Stimulated activated effector memory CD8-positive, alpha-beta T cell treated with anti-CD3 and anti-CD28 coated beads, Interleukin-12 subunit alpha, Interleukin-12 subunit beta, amount 100 ng/mL, for 72 hours (primary cell): ENCODE measurements around the gene ADORA2B.
"Not testable (repeated sequence)": the region's sequence is repeated elsewhere in the genome, so short reads cannot be mapped to it uniquely, and the experiment has no call there.

Experiments used
- ATAC-seq: fragments of 150-1000 bp; cut with Tn5 transposase; 2 replicates; pipeline ENCODE4 v1.10.0; 2021
- DNase-seq, 2 donors: peaks; one replicate each; pipeline ENCODE4 v3.0.0; 2021 to 2022; ENCODE audit warnings: low spot score in 2 of 2
- H3K27ac Mint-ChIP-seq: one replicate; pipeline ENCODE4 v1.8.0; 2022; ENCODE audit warnings: mild to moderate bottlenecking, mixed read lengths
- H3K36me3 Mint-ChIP-seq: one replicate; pipeline ENCODE4 v1.8.0; 2022; ENCODE audit warnings: mild to moderate bottlenecking, mixed read lengths
- H3K4me1 Mint-ChIP-seq: one replicate; pipeline ENCODE4 v1.8.0; 2022; ENCODE audit warnings: mixed read lengths
- H3K4me3 Mint-ChIP-seq: one replicate; pipeline ENCODE4 v1.8.0; 2022; ENCODE audit warnings: mild to moderate bottlenecking, mixed read lengths
- H3K9me3 Mint-ChIP-seq: one replicate; pipeline ENCODE4 v1.8.0; 2022; ENCODE audit warnings: mixed read lengths

The ADORA2B gene

DNA sequence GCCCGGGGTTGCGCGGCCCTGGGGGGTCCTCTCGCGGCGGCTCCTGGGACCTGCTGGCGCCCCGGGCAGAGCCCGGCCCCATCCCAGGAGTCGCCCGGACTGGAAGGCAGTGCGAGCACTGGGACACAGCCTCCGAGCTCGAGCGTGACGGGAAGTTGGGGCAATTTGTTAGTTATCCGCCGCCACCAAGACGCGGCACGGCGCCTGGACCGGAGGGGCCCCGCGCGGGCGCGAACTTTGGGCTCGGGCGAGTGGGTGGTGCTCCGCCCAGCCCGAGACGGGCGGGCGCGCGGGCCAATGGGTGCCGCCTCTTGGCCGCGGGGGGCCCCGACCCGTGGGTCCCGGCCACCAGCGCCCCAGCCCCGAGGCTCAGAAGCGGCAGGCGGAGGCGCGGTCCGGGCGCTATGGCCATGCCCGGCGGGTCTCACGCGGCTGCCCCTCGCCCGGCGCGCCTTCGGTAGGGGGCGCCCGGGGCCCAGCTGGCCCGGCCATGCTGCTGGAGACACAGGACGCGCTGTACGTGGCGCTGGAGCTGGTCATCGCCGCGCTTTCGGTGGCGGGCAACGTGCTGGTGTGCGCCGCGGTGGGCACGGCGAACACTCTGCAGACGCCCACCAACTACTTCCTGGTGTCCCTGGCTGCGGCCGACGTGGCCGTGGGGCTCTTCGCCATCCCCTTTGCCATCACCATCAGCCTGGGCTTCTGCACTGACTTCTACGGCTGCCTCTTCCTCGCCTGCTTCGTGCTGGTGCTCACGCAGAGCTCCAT, at the start of gene ADORA2B:
Gene ADORA2B, plus strand, starts transcription at position 372 of the 768 bp plus-strand sequence. Its CDS starts 119 bp downstream, at position 491.
- Mint-ChIP-seq H3K27ac (no peak within 1 kb of the TSS), H3K9me3 (no peaks in the 10 kb centered on the region), H3K36me3 (no peaks in the 10 kb centered on the region), H3K4me1 (peaks cover 17% of the 10 kb centered on the region), H3K4me3 (peak within 1 kb of the TSS; percentile 72)
- ATAC-seq (peak; percentile 81), DNase-seq (peak; percentile 54 to 70)

DNA sequence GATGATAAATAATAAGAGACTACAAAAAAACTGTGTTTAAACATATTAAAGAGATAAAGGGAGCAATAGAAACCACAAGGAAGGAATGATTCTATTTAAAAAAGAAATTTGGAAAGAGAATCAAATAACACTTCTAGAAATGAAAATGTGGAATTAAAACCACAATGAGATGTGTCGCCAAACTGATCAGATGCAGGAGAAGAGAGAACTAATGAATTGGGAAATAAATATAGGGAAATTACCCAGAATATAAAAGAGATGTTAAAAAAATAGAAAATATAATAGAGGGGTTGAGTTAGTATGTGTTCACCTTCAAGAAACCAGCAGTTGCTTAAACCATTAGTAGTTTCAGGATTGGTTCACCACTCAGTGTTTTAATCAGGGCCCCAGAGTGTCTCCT, 48.7 kb upstream of the ADORA2B start:
- no peak overlapping the region for H3K27ac Mint-ChIP-seq
- no peak for DNase-seq
- H3K4me3 Mint-ChIP-seq, result no peak overlapping the region
- H3K4me1 Mint-ChIP-seq, result peaks cover 16% of the 10 kb centered on the region
- no peak for ATAC-seq
- no peaks in the 10 kb centered on the region for H3K36me3 Mint-ChIP-seq
- H3K9me3 Mint-ChIP-seq, result peaks cover 6% of the 10 kb centered on the region

DNA sequence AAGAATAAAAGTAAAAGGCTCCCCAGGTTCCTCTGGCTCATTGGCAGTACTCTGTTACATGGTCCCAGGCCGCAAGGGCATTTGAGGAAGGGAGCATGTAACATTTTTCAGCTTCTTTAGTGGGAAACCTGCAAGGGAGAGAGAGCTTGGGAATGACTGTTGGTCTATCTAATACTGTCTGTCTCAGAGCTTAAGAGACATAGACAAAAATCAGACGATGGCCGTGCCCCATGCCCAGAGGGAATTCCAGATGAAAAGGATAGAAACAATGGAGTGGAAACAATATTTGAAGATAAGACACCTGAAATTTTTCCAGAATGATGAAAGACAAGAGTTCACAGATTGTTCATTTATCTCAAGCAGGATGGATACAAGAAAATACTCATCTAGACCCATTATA, 48.1 kb upstream of the ADORA2B start:
- Mint-ChIP-seq H3K4me3 (no peak overlapping the region), H3K27ac (no peak overlapping the region), H3K4me1 (peaks cover 16% of the 10 kb centered on the region), H3K36me3 (no peaks in the 10 kb centered on the region), H3K9me3 (peaks cover 6% of the 10 kb centered on the region)
- ATAC-seq, result no peak
- DNase-seq, result no peak

DNA sequence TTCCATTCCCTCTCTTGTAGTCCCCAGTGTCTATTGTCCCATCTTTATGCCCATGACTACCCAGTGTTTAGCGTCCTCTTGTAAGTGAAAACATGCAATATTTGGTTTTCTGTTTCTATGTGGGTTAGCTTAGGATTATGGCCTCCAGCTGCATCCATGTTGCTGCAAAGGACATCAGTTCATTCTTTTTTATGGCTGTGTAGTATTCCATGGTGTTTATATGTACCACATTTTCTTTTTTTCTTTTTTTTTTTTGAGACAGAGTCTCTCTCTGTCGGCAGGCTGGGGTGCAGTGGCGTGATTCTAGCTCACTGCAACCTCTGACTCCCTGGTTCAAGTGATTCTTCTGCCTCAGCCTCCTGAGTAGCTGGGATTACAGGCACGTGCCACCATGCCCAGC, 45.3 kb upstream of the ADORA2B start:
- not testable (repeated sequence) for H3K4me3 Mint-ChIP-seq, H3K9me3 Mint-ChIP-seq, DNase-seq, H3K27ac Mint-ChIP-seq, H3K36me3 Mint-ChIP-seq, ATAC-seq
- H3K4me1 Mint-ChIP-seq, result peaks cover 16% of the 10 kb centered on the region

DNA sequence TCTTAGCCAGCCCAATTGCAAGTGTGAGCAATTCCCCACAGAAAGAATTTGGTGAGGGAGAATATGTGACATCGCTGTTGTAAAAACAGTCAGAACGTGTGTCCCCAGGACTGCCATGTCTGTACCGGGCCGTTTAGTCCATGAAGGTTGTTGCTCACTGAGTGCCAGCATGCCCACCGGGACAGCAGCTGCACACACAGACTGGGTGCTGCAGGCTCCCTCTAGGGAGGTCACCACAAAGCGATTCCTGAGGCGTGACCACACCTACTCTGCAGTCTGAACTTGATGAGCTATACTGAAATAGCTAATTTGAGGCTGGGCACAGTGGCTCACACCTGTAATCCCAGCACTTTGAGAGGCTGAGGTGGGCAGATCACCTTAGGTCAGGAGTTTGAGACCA, 44.1 kb upstream of the ADORA2B start:
- ATAC-seq (no peak), DNase-seq (no peak)
- Mint-ChIP-seq H3K27ac (no peak overlapping the region), H3K9me3 (peaks cover 6% of the 10 kb centered on the region), H3K36me3 (no peaks in the 10 kb centered on the region), H3K4me1 (peaks cover 16% of the 10 kb centered on the region), H3K4me3 (no peak overlapping the region)

DNA sequence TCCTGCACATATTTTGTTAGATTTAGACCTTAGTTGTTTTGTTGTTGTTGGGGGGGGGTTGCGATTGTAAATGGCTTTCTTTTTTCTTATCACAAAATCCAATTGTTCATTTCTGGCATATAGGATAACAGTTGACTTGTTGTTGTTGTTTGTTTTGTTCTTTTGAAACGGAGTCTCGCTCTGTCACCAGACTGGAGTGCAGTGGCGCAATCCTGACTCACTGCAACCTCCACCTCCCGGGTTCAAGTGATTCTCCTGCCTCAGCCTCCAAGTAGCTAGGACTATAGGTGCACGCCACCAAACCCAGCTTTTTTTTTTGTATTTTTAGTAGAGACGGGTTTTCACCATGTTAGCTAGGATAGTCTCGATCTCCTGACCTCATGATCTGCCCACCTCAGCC, 39.7 kb upstream of the ADORA2B start:
- H3K4me1 Mint-ChIP-seq, H3K4me3 Mint-ChIP-seq, DNase-seq, H3K36me3 Mint-ChIP-seq, H3K27ac Mint-ChIP-seq, H3K9me3 Mint-ChIP-seq, ATAC-seq: not testable (repeated sequence)

DNA sequence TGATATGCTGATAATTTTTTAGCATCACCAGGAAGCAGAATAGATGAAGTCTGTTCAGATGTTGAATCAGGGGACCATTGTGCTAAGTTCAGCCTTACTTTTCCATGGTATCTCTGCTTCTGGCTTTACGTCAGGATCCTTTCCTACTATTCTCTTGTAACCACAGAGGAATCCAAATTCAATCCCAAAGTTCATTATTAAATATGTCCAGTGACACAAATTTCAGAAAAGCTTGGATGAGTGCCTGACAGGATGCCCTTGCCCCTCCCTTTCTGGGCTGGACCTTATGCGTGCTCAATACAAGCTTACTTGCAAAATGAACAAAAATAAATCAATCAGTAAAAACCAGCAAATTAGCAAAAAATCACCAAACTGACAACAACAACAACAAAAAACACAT, 37.6 kb upstream of the ADORA2B start:
- Mint-ChIP-seq H3K27ac (no peak overlapping the region), H3K4me3 (no peak overlapping the region), H3K36me3 (no peaks in the 10 kb centered on the region), H3K9me3 (no peaks in the 10 kb centered on the region), H3K4me1 (no peaks in the 10 kb centered on the region)
- DNase-seq (no peak), ATAC-seq (no peak)

GRCh38 chr17:15908378-15908777, 36.6 kb upstream of the ADORA2B start:
- H3K4me1 Mint-ChIP-seq, result no peaks in the 10 kb centered on the region
- ATAC-seq (no peak), DNase-seq (no peak)
- no peak overlapping the region for H3K4me3 Mint-ChIP-seq
- no peaks in the 10 kb centered on the region for H3K36me3 Mint-ChIP-seq
- no peaks in the 10 kb centered on the region for H3K9me3 Mint-ChIP-seq
- no peak overlapping the region for H3K27ac Mint-ChIP-seq

- H3K4me3 Mint-ChIP-seq, result no peak overlapping the region
- H3K9me3 Mint-ChIP-seq, result no peaks in the 10 kb centered on the region
- H3K36me3 Mint-ChIP-seq, result no peaks in the 10 kb centered on the region
- no peak for ATAC-seq
- no peak for DNase-seq
- H3K27ac Mint-ChIP-seq, result no peak overlapping the region
- peaks cover 11% of the 10 kb centered on the region for H3K4me1 Mint-ChIP-seq
These were observed 35.4 kb upstream of the ADORA2B start for GRCh38 chr17:15909481-15909991.

DNA sequence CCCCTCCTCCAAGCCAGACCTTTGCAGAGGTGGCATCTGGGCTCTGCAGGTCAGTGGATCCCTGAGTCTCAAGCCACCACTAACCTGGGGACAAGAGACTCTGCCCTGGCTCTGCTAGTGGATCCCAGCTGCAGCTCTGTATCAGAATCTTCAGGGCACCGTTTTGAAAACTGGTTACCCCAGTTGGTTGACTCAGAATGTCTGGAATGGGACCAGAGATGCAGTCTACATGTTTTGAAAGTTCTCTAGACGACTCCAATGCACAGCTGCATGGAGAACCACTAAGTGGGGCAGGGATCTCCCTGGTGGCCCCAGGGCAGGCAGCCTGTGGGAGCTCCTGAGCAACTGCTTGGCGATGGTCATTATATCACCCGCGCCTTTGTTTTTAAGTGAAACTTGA, 34.1 kb upstream of the ADORA2B start:
- Mint-ChIP-seq H3K9me3 (no peaks in the 10 kb centered on the region), H3K4me1 (peaks cover 20% of the 10 kb centered on the region), H3K27ac (no peak overlapping the region), H3K36me3 (no peaks in the 10 kb centered on the region), H3K4me3 (no peak overlapping the region)
- no peak for DNase-seq
- no peak for ATAC-seq

DNA sequence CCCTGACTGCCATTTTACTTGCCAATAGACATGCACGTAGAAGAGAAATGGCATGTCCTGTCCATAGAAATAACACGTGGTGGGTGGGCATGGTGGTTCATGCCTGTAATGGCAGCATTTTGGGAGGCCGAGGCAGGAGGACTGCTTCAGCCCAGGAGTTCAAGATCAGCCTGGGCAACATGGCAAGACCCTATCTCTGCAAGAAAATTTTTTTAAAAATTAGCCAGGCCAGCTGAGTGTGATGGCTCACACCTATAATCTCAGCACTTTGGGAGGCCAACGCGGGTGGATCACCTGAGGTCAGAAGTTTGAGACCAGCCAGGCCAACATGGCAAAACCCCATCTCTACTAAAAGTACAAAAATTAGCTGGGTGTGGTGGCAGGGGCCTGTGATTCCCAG, 33.2 kb upstream of the ADORA2B start:
- not testable (repeated sequence) for H3K9me3 Mint-ChIP-seq, H3K27ac Mint-ChIP-seq, ATAC-seq, DNase-seq, H3K4me3 Mint-ChIP-seq, H3K36me3 Mint-ChIP-seq
- peaks cover 20% of the 10 kb centered on the region for H3K4me1 Mint-ChIP-seq

GRCh38 chr17:15912416-15912955, 32.4 kb upstream of the ADORA2B start:
- no peaks in the 10 kb centered on the region for H3K36me3 Mint-ChIP-seq
- ATAC-seq (no peak), DNase-seq (no peak)
- H3K27ac Mint-ChIP-seq, result no peak overlapping the region
- no peaks in the 10 kb centered on the region for H3K9me3 Mint-ChIP-seq
- peaks cover 20% of the 10 kb centered on the region for H3K4me1 Mint-ChIP-seq
- H3K4me3 Mint-ChIP-seq, result no peak overlapping the region

- Mint-ChIP-seq H3K36me3 (no peaks in the 10 kb centered on the region), H3K4me3 (no peak overlapping the region), H3K27ac (no peak overlapping the region), H3K4me1 (peaks cover 20% of the 10 kb centered on the region), H3K9me3 (no peaks in the 10 kb centered on the region)
- ATAC-seq (no peak), DNase-seq (no peak)
These were observed 31.1 kb upstream of the ADORA2B start for GRCh38 chr17:15913826-15914225.

DNA sequence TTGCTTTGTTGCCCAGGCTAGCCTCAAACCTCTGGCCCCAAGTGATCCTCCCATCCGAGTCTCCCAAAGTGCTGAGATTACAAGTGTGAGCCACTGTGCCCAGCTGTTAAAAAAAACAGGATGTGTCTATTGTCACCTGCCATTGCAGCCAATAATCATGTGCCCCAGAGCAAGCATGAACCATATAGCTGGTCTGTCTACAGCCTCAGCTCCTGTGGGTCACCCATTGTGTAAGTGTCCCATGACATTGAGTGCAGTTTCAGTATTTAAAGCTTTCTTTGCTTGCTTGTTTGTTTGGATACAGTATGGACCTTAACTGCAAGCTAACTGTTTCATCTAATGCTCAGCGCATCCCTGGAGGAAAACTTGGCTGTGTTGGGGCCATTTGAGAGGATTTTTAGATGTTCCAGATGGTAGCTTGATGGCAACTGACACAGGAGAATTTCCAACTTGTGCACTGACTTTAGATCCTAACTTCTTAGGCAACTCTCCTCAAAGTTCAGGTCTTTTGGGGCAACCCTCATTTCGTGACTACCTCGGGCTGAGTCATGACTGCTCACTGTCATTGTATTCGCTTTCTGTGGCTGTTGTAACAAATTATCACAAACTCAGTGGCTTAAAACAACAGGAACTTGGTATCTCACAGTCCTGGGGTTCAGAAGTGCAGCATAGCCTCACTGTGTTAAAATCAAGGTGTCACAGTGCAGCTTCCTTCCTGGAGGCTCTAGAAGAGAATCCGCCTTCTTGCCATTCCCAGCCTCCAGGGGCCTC, 30.3 kb upstream of the ADORA2B start:
- Mint-ChIP-seq H3K9me3 (no peaks in the 10 kb centered on the region), H3K4me3 (no peak overlapping the region), H3K36me3 (no peaks in the 10 kb centered on the region), H3K27ac (peak overlapping the region; percentile 30), H3K4me1 (peaks cover 20% of the 10 kb centered on the region)
- ATAC-seq, result peak; percentile 89
- DNase-seq, result no peak

- ATAC-seq, result no peak
- H3K4me1 Mint-ChIP-seq, result peaks cover 20% of the 10 kb centered on the region
- no peaks in the 10 kb centered on the region for H3K9me3 Mint-ChIP-seq
- no peak overlapping the region for H3K4me3 Mint-ChIP-seq
- H3K27ac Mint-ChIP-seq, result no peak overlapping the region
- H3K36me3 Mint-ChIP-seq, result no peaks in the 10 kb centered on the region
- DNase-seq, result no peak
These were observed 29.0 kb upstream of the ADORA2B start for GRCh38 chr17:15915961-15916360.
